CD4-positive, alpha-beta T cell treated with Interferon gamma for 1 hour (primary cell): ENCODE results near the gene ALDOC.

Experiments used
- DNase-seq: peaks from one replicate; pipeline ENCODE4 v3.0.0-alpha.2; 2020

The ALDOC gene

GRCh38 chr17:28530250-28530649, 46.4 kb downstream of the ALDOC start:
- DNase-seq = no peak

DNA sequence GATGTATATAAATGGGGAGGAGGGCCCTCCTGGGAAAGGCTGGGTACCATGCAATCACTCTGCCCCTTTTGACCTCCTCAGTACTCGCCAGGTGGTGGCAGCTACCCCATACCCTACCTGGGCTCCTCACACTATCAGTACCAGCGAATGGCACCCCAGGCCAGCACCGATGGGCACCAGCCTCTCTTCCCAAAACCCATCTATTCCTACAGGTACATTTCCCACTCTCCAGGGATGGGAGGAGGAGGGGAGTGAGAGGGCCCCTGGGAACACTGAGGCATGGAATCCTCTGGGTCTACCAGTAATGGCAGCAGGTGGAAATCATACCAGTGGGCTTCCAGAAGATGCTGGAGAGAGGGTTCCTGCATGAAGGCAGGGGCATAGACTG, 47.7 kb downstream of the ALDOC start:
- DNase-seq = no peak

GRCh38 chr17:28528327-28529012, 48.2 kb downstream of the ALDOC start:
- DNase-seq = no peak

- DNase-seq = no peak
Observed at GRCh38 chr17:28527859-28528258, 48.8 kb downstream of the ALDOC start.

- no peak for DNase-seq
Observed at GRCh38 chr17:28527181-28527681, 49.5 kb downstream of the ALDOC start.

- no peak for DNase-seq
Observed at GRCh38 chr17:28526381-28526780, 50.3 kb downstream of the ALDOC start.

DNA sequence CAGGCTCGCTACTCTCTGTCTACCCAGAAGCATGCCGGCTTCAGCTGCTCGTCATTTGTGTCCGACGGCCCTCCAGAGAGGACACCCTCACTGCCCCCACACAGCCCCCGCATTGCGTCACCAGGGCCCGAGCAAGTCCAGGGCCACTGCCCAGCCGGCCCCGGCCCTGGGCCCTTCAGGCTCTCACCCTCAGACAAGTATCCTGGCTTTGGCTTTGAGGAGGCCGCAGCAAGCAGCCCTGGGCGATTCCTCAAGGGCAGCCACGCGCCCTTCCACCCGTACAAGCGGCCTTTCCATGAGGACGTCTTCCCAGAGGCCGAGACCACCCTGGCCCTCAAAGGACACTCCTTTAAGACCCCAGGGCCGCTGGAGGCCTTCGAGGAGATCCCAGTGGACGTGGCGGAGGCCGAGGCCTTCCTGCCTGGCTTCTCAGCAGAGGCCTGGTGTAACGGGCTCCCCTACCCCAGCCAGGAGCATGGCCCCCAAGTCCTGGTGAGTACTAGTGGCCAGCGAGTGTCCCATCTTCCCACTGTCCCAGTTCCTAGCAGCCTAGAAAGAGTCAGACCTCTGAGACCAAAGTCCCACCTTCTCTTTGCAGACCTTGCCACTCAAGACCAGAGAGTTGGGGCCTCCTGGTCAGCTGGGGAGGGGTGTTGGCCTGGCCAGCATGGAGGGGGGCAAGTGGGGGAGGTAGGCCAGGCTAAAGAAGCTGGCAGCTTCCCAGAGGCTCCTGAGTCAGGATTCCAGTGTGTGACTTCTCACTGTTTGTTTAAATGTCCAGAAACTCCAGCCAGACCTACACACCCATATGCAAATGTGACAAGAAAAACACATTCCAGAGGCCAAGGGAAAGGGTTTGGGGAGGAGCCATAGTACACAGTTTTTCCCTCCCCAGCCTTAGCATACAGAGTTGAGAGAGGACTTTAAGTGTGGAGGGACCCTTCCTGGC, 51.9 kb downstream of the ALDOC start:
- no peak for DNase-seq

- DNase-seq = no peak
Observed at GRCh38 chr17:28523876-28524275, 52.8 kb downstream of the ALDOC start.

DNA sequence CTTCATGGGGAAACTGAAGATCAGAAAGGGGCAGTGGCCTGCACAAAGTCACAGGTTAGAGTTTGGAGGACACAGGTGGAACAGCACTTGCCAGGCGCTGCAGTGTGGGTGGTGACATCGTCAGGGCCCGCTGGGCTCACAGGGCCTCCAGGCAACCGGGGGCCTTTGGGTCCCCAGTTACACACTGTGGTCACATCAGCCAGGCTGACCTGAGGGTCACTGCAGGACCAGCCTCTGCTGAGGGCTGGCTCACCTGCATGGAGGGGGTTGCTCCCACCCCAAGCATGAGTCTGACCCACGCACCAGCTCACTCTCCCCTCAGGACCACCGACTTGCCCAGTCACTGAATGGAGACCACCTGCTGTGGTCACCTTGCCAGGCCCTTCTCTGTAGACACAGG, 53.5 kb downstream of the ALDOC start:
- DNase-seq = no peak
